HG03175 (cell line): Measurements from ENCODE around the gene CDH11.

ENCODE experiments used
- ATAC-seq: cut with Tn5 transposase; IDR thresholded peaks from one replicate; pipeline ENCODE4 v1.9.1; 2021; ENCODE audit warnings: mild to moderate bottlenecking, moderate library complexity; ENCODE audit not compliant: unreplicated experiment

CDH11 gene, protein sequence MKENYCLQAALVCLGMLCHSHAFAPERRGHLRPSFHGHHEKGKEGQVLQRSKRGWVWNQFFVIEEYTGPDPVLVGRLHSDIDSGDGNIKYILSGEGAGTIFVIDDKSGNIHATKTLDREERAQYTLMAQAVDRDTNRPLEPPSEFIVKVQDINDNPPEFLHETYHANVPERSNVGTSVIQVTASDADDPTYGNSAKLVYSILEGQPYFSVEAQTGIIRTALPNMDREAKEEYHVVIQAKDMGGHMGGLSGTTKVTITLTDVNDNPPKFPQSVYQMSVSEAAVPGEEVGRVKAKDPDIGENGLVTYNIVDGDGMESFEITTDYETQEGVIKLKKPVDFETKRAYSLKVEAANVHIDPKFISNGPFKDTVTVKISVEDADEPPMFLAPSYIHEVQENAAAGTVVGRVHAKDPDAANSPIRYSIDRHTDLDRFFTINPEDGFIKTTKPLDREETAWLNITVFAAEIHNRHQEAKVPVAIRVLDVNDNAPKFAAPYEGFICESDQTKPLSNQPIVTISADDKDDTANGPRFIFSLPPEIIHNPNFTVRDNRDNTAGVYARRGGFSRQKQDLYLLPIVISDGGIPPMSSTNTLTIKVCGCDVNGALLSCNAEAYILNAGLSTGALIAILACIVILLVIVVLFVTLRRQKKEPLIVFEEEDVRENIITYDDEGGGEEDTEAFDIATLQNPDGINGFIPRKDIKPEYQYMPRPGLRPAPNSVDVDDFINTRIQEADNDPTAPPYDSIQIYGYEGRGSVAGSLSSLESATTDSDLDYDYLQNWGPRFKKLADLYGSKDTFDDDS

DNA sequence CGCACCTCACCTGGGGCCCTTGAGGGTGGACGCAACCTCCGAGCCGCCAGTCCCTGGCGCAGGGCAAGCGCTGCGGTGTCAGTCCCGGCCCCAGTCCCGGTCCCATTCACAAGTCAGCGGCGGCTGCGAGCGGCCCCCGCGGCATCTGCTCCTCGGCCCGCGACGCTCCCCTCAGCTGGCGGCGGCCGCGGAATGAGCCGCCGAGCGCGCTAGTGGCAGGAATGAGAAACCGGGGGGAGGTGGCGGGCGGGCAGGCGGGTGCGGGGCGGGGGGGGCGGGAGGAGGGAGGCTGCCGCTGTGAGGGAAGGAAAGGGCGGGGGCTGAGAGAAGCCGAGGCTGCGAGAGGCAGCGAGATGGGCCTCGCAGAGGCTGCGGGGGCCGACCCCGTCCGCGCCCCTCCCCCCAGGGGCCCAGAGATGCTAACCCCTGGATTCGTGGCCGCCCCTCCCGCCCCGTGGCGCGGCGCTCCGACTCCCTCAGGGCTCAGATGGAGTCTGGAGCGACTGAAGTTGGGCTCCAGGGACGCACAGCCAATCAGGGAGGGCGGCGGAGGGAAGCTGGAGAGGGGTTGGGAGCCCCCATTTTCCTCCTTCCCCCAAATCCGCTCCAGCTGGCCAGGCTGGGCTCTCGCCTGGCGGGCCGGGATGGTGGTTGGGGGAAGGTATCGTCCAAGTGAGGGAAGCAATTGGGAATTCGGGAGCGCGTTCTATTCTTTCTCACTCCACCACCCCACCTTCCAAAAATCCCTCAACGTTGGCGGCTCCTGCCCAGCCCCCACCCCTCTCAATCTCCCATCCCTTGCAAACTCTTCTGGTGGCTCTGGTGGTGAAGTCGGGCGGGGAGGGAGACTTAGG is at the start of gene CDH11:
TSS of gene CDH11 (minus strand) at position 194 of the 854 bp plus-strand sequence. CDS start 117,194 bp downstream, outside the sequence.
- no peak for ATAC-seq

DNA sequence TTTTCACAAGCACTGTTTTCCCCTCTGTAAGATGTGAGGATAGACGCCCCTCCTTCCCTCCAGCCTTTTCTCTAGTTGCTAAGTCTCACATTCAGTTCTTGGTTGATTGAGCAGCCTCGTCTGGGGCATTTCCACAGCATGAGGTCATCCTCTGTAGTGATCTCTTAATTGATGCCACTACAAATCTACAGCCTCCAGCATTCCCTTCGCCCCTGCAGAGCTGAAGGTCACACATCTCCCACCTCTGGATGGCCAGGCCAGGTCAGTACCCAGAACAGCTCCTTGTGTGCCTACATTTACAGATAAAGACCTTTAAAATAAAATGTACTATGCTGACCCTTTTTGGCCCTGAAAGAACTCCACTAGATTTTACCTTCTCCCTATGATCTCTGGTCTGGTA is 32.5 kb upstream of the CDH11 start:
- ATAC-seq, result no peak

DNA sequence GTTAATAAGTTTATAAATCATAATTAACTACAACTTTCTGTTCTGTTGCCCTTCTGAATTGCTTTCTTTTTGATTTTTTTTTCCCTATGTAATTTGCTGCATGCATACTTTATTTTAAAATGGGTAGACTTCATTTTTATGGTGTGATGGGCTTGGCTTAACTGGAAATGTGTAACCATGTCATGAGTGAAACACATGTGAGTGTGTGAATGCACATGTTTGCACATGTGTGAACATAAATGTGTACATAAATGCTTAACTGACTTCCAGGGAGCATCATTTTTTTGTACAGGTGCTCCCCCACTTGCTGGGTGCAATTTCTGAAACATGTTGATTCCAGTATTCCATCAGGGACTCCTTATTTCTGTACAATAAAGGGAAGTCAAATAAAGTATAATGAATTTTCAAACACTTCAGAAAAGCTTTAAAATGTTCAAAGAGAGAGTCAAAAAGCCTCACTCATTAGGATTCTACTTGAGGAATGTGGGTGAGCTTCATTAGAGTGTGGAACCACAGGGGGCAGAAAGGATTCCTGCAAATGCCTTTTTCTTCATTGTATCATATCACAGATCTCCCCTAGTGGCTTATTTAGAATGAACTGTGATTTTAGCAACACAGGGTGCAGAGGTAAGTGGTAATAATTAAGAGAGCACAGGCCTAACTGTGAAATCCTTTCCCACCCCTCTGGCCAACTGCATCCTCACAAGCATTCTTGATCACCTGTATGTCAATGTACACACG is 31.7 kb upstream of the CDH11 start:
- no peak for ATAC-seq

DNA sequence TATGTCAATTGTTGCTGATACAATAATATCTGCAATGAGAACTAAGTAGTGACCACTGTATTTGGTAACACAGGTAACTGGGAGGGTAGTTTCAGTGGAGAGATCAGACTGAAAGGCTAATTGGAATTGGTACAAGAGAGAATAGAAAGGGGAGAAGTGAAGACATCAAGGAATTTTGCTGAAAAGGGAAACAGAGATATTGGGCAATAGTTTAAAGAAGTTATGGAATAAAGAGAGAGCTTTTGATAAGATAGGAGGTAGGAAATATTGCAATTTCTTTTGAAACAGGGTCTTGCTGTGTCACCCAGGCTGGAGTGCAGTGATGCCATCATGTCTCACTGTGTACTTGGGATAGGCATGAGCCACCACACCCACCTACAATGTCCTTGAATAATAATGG is 26.9 kb upstream of the CDH11 start:
- ATAC-seq, result no peak

DNA sequence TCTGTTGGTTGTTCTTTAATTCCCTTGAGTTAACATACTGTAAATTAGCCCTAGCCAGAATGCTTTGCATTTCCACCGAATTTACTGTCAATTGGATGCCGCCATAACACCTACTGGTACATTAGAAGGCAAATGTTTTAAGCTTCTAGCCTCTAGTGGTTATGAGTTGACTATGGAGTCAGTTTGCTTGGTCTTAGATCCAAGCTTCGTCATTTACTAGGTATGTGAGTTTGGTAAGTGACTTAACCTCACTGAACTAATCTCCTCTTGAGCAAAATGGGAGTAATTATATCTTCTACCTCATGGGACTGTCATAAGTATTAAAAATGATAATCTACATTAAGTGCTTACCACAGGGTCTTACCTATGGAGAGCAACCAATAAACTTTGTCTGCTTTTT is 20.4 kb upstream of the CDH11 start:
- no peak for ATAC-seq

DNA sequence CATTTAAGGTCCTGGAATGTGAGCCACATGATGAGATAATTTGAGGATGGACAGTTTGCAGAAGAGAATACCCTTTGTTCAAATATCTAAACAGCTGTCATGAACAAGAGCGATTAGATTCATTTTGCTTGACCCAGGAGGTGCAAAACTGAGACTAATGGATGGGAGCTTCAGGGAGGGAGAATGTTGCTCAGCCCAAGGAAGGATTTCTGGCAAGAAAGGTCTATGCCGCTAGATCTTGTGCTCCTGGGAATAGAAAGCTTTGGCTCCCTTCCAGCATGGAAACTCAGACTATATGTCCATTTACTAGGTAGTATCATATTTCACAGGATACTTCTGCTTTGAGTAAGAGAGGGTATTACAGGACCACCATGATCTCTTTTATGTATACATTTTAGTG is 14.8 kb upstream of the CDH11 start:
- no peak for ATAC-seq

DNA sequence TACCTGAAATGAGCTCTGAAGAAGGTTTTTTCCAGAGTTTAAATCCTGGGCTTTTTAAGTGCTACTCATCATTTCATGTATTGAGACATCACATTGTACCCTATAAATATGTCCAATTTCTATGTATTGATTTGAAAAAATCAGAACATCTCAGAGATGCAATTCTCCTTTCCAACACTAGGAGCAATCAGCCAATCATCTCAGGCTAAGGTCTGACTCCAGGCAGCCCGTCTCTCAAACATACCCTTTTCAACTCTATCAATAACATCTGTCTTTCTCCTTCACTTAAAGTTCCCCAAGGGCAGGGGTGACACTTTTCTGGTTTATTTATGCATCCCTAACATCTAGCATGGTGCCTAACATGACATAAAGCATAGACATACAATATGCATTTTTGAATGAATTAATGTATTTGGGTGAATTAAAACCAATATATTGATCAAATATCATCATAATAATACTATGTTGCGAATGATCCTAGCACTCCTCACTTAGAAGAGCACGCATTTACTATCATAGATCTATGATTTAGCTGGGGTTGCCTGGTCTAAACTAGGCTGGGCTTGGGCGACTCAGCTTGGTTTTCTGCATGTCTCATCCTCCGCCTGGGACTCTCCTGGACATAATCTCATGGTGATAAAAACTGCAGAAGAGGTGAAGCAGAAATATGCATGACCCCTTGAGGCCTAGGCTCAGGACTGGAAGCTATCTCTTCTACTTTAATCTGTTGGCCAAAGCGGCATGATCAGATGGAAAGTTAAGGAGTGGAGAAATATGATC is 5.2 kb upstream of the CDH11 start:
- no peak for ATAC-seq

DNA sequence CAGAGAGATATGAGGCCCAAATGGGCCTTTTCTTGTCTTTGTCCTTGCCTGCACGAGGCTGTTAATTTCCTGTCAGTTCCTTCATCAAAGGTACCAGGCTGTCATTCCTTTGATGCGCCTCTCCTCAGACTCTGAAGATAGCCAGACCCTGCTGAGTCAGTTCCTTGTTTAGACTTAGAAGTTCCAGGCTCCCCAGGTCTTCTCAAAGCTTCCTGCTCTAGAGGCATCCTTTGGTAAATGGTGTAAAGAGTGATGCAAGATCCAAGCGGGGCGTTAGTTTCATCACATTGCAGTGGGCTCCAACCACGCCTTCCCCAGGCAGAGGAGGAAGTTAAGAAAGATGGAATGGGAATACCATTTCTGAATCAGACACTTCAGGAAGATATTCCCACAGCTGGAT is 4.0 kb upstream of the CDH11 start:
- no peak for ATAC-seq

DNA sequence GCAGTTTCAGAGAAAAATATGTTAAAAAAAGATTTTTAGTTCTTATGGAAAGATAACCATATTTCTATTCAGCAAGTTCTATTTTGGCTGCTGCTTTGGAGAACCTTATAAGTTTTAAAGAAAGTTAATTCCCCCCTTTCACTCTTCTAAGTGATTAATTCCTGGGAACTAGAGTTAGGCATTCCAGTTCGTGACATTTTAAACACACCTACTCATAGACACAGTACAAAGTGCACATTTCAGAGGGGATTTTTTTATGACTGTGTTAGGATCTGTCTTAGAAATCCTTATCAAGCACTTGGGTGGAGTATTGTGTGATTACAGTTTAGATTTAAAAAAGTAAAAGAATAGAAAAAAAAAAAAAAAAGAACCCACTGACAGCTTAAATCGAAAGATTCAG is 3.5 kb upstream of the CDH11 start:
- ATAC-seq, result no peak

DNA sequence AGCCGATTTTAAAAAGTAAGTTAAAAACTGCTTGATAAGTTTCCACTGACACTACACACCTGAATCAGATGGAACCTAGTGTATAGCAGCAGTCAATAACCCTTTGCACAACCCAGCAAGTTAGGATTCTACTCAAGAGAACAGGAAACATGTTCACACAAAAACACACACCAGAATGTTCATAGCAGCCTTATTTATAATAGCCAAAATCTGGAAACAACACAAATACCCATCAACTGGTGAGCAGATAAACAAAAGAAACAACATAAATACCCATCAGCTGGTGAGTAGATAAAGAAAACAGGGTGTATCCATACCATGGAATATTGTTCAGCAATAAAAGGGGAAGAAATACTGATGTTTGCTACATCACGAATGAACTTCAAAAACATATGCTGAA is 2.7 kb upstream of the CDH11 start:
- ATAC-seq, result no peak

DNA sequence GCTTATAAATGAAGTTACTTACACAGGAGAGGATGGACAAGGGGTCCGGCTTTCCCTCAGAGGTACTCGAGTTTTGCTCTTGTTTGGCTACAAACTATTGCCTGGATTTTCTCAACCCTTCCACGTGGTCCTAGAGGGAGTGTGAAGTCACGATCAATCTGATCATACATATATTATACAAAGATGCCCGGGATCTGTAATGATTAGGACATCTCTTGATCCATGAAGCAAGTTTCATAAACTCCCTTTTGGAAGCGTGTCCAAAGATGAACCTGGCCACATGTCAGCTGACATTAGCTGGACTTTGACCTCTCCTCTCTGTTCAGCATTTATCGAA is 2.3 kb upstream of the CDH11 start:
- ATAC-seq, result no peak

DNA sequence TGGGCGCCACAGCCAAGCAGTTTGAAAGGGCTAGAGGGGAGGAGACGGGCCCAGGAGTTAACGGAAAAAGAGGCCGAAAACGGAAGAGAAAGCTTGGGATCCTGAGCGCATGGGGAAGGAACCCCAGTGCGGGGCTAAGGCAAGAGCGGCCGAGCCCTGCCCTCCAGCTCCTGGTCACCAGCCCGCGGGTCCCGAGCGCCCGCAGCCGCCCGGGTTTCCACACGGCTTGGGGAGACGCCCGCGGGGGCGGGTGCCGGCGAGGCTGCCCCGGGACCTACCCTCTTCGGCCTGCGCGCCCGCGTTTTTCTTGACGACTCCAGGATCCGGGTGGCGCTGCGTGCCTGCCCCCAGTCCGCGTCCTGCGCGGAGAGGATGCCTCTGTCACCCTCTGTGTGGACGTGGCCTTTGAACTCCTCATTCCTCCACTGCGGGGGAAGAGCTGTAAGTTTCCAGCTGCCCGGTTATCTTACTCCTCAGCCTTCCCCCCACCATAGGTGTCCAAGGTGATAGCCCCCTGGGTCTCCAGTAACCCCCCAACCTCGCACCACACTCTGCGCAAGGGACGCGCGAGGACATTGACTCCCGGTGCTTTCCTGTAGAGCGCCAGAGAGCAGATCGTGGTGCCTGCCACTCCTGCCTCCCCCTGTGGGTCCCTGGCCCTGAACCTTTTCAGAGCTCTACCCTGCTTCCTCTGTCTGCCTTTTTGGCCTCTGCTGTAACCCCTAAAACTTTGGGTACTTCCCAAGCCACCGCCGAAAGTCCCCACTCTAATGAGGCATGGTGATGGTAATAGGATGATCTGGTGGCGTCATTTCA is 1.7 kb upstream of the CDH11 start:
- no peak for ATAC-seq

DNA sequence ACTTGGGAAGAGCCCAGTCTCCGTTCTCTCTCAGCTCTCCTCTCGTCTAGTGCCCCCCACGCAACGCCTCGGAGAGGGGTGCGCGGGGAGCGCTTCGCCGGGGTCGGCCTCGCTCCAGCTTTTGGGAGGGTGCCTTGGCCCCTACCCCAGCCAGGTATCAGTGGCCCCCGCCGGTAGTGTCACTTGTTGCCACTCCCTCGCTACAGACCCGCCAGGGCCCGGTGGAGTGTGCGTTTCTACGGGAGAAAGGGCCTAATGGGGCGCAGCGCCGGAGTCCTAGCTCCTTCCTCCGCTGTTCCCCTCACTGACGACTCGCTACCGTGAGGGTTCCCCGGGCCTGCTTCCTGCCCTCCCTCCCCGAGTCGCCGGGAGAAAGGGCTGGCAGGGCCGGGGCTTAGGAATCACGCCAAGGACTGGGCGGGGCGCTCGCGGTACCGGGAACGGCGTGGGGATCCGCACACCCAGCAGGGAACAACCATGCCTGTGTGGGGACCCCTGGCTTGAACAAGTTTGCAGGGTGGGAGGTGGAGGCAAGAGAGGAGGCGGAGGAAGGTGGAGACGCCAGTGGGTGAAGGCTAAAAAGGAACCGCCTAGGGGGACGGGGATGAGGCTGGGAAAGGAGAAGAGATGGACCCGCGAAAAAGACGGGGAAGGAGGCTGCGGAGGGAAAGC is 997 bp upstream of the CDH11 start:
- ATAC-seq, result no peak

DNA sequence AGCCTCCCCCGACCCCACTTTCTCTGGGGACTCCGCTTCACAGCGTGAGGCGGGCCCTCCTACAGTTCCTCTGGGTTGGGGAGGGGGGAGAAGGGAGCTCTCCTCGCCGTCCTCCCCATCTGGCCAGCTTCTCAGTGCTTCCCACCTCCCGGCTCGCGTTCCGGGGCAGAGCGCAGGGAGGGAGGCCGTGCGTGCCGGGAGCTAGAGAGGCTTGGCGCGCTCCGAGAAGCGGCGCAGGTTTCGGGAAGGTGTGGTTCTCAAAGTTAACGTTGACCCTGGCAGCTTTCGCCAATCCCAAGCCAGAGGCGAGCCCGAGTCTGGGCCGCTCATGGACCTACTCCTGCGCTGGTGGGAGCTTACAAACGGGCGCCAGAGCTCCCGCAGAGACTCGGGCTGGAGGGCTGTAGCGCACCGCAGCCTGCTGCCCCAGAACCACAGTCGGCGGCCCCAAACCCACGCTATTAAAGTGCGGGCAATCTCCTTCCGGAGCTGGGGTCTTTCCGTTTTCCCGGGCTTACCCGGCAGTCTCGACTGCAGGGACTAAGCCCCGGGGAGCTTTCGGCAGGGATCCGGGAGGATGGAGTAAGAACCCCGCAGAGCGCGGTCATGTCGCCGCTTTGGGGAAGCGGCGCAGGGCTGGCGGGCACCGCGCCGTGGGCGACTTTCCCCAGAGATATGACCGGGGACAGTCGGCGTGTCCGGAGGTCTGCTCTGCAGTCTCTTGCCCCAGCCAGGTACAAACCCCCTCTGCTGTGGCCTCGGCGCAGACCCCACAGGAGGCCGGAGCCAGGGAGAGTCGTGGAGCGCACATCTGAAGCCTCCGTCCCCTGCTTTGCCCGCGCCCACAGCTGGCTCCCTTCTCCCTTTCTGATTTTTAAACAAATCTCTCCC is 787 bp downstream of the CDH11 start:
- ATAC-seq, result no peak

DNA sequence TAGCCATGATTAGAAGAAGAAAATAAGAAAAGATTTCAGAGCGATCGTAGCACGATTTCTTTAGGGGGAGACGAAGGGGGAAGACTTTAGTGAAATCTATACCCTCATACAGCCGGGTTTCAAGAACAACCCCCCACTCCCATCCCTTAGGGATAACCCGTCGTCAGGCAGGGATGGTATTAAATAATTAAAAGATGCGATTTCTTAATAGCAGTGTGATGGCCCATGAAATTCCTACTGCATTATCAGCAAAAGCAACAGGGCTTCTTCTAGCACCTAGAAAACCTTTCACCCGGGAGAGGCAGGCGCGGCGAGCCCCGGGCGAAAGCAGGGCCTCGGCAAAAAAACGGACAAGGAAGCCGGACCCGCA is 1.4 kb downstream of the CDH11 start:
- no peak for ATAC-seq

DNA sequence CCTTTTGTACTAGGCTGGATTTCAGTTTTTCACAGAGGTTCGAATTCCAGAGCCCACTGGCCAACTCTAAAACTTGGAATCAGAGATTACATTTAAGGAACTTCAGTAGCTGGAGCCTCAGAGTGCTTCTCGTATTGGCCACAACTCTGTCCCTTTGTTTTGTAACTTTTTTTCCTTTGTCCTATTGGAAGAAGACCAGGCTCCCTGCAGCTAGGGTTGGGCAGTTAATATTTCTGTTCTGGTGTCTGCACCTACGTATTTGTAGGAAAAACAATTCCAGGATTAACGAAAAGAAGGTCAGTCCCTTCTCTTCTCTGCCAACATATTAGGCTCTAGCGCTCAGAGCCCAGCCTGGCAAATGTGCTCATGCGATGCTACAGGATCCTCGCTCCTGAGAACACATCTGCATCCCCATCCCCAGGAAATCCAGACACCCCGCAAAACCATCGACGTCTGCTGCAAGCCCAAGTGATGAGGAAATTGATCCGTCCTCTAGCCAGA is 1.9 kb downstream of the CDH11 start:
- no peak for ATAC-seq

DNA sequence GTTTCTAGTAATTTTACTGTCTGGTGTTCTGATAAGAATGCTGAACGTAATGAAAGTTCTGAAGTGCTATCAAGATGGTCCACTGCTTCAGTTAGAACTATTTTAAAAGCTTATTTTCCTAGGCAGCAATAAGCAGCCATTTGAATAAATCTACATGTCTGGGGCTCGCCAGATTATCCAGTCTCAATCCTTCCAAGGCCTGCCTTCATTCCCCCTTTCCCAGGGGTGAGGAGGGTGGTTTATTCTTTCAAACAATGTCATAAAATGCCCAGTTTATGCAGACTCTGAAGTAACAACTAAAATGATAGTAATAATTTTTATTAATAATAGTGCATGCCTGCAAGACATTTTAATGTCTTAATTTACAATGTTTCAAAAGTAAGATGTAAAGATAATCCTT is 2.4 kb downstream of the CDH11 start:
- ATAC-seq, result no peak

DNA sequence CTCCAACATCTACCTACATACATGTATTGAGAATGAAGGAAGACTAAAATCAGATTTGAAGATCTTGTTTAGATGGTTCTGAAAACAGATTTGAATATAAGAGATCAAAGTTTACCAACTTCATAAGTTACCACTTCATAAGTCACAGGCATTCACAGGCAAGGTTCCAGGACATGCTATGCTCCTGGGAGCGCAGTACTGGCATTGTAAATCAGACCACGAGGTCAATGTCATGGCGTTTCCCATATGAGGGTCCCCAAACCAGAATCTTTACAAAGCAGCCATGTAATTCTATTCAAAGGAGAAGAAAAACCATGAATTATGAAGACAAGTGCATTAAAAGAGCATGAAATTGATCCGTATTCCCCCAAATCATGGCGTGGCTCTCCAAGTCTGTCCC is 3.0 kb downstream of the CDH11 start:
- ATAC-seq, result no peak
